ENCODE data around the gene CCDC9. TPM values are rescaled to one million over a fixed set of nuclear protein-coding genes. Genes with fewer than 3 reads are reported as not detected.

CCDC9 gene
- 15.6 TPM for polyA plus RNA-seq (2012; ENCODE audit: insufficient read depth, insufficient read length)

- DNase-seq (ENCODE audit: low read depth, low spot score), result peak; percentile 92
- H3K4me3 ChIP-seq (ENCODE audit: low read length), result peak within 1 kb of the TSS; percentile 57
Observed at GRCh38 chr19:47255879-47256692, at the start of gene CCDC9. CCDC9 (plus strand) TSS chr19:47256525; CDS start chr19:47258401, 1,876 bp downstream.

- no peak overlapping the region for H3K4me3 ChIP-seq (ENCODE audit: low read length)
- no peak for DNase-seq (ENCODE audit: low read depth, low spot score)
Observed at GRCh38 chr19:47209319-47210179, 46.8 kb upstream of the CCDC9 start.

GRCh38 chr19:47210180-47210490 lies 46.2 kb upstream of the CCDC9 start:
- no peak overlapping the region for H3K4me3 ChIP-seq (ENCODE audit: low read length)
- no peak for DNase-seq (ENCODE audit: low read depth, low spot score)

GRCh38 chr19:47210689-47211316 lies 45.5 kb upstream of the CCDC9 start:
- peak; percentile 81 for DNase-seq (ENCODE audit: low read depth, low spot score)
- no peak overlapping the region for H3K4me3 ChIP-seq (ENCODE audit: low read length)

- DNase-seq (ENCODE audit: low read depth, low spot score), result no peak
- H3K4me3 ChIP-seq (ENCODE audit: low read length), result no peak overlapping the region
Observed at GRCh38 chr19:47215581-47215980, 40.7 kb upstream of the CCDC9 start.

- no peak for DNase-seq (ENCODE audit: low read depth, low spot score)
- H3K4me3 ChIP-seq (ENCODE audit: low read length), result no peak overlapping the region
Observed at GRCh38 chr19:47221080-47221841, 35.1 kb upstream of the CCDC9 start.

GRCh38 chr19:47221890-47222289 lies 34.4 kb upstream of the CCDC9 start:
- H3K4me3 ChIP-seq (ENCODE audit: low read length), result no peak overlapping the region
- DNase-seq (ENCODE audit: low read depth, low spot score), result no peak

- H3K4me3 ChIP-seq (ENCODE audit: low read length), result peak overlapping the region; percentile 48
- peak; percentile 72 for DNase-seq (ENCODE audit: low read depth, low spot score)
Observed at GRCh38 chr19:47225746-47226425, 30.4 kb upstream of the CCDC9 start.

- DNase-seq (ENCODE audit: low read depth, low spot score), result peak; percentile 68
- peak overlapping the region; percentile 48 for H3K4me3 ChIP-seq (ENCODE audit: low read length)
Observed at GRCh38 chr19:47226426-47227351, 29.6 kb upstream of the CCDC9 start.

- no peak for DNase-seq (ENCODE audit: low read depth, low spot score)
- H3K4me3 ChIP-seq (ENCODE audit: low read length), result peak overlapping the region; percentile 48
Observed at GRCh38 chr19:47227352-47228167, 28.8 kb upstream of the CCDC9 start.

- no peak overlapping the region for H3K4me3 ChIP-seq (ENCODE audit: low read length)
- DNase-seq (ENCODE audit: low read depth, low spot score), result no peak
Observed at GRCh38 chr19:47228168-47228936, 28.0 kb upstream of the CCDC9 start.

- peak overlapping the region; percentile 56 for H3K4me3 ChIP-seq (ENCODE audit: low read length)
- no peak for DNase-seq (ENCODE audit: low read depth, low spot score)
Observed at GRCh38 chr19:47228937-47229675, 27.2 kb upstream of the CCDC9 start.

GRCh38 chr19:47229676-47230053 lies 26.7 kb upstream of the CCDC9 start:
- peak overlapping the region; percentile 56 for H3K4me3 ChIP-seq (ENCODE audit: low read length)
- no peak for DNase-seq (ENCODE audit: low read depth, low spot score)

- H3K4me3 ChIP-seq (ENCODE audit: low read length), result peak overlapping the region; percentile 58
- DNase-seq (ENCODE audit: low read depth, low spot score), result no peak
Observed at GRCh38 chr19:47230054-47230920, 26.0 kb upstream of the CCDC9 start.

GRCh38 chr19:47230921-47231214 lies 25.5 kb upstream of the CCDC9 start, which contains the start of gene BBC3:
BBC3 (minus strand) TSS chr19:47231199; CDS start chr19:47228431, 2,768 bp downstream.
- DNase-seq (ENCODE audit: low read depth, low spot score), result no peak
- peak within 1 kb of the TSS; percentile 58 for H3K4me3 ChIP-seq (ENCODE audit: low read length)

All from Jurkat, Clone E6-1 (cell line).